ENCODE results near the gene ADGRG3. TPM values are rescaled to one million over a fixed set of nuclear protein-coding genes. Genes with fewer than 3 reads are reported as not detected.

Gene ADGRG3
- total RNA-seq, 3 donors from 2014 or later, result 0.84 to 3.4 (median 1.8) TPM

DNA sequence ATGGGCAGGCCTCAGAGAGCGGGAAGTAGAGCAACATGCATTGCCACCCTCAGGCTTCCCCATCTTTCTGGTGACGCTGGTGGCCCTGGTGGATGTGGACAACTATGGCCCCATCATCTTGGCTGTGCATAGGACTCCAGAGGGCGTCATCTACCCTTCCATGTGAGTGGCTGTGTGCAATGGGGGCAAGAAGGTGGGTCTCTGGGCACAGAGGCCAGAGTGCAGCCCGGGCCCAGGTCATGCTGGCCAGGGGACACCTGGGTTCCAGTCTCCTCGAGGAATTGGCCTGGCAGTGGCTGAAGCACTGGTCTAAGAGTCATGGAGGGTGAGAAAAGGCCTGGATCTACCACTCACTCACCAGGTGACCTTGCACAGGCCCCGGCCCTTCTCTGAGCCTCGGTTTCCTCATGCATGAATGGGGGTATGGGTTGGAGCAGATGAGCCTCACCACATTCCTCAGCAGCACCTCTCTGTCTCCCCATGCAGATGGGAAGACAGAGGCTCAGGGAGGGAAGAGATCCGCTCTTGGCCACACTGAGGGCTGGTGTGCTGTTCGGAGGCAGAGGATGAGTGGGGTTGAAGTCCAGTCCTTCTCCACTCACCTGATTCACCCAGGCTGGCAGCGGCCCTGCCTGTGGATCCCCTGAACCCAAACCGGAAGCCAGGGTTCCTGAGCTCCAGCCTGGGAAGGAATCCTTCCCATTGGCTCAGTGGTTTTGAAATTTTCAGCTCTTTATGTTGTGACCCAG is 7.2 kb upstream of the ADGRG3 start:
- intact Hi-C loops (cut with DNase I, micrococcal nuclease), result no loop called here

DNA sequence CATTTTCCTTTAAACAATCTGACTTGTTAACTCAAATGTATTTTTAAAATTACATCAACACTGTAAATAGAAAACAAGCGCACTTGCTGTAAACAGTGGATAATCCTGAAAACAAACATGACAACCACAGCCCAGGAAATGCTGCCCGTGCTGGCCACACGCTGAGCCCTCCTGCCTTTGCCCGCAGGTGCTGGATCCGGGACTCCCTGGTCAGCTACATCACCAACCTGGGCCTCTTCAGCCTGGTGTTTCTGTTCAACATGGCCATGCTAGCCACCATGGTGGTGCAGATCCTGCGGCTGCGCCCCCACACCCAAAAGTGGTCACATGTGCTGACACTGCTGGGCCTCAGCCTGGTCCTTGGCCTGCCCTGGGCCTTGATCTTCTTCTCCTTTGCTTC is 6.6 kb upstream of the ADGRG3 start:
- ATAC-seq (no peak), DNase-seq (no peak)
- no peaks in the 10 kb centered on the region for H3K36me3 ChIP-seq (ENCODE audit: low read depth)
- H3K4me1 ChIP-seq (ENCODE audit: low read depth), result no peaks in the 10 kb centered on the region
- TF ChIP-seq, protein P1, sequence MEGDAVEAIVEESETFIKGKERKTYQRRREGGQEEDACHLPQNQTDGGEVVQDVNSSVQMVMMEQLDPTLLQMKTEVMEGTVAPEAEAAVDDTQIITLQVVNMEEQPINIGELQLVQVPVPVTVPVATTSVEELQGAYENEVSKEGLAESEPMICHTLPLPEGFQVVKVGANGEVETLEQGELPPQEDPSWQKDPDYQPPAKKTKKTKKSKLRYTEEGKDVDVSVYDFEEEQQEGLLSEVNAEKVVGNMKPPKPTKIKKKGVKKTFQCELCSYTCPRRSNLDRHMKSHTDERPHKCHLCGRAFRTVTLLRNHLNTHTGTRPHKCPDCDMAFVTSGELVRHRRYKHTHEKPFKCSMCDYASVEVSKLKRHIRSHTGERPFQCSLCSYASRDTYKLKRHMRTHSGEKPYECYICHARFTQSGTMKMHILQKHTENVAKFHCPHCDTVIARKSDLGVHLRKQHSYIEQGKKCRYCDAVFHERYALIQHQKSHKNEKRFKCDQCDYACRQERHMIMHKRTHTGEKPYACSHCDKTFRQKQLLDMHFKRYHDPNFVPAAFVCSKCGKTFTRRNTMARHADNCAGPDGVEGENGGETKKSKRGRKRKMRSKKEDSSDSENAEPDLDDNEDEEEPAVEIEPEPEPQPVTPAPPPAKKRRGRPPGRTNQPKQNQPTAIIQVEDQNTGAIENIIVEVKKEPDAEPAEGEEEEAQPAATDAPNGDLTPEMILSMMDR (IDR thresholded peaks at IDR 0.05), result no peak
- H3K4me3 ChIP-seq, result no peak overlapping the region
- intact Hi-C loops (cut with DNase I, micrococcal nuclease), result no loop called here
- no peaks in the 10 kb centered on the region for H3K9me3 ChIP-seq

More for the DNA sequence above, 7.2 kb upstream of the ADGRG3 start:
- Histone ChIP-seq H3K4me3 (no peak overlapping the region), H3K4me1 (ENCODE audit: low read depth) (no peaks in the 10 kb centered on the region), H3K9me3 (no peaks in the 10 kb centered on the region), H3K36me3 (ENCODE audit: low read depth) (no peaks in the 10 kb centered on the region)
- DNase-seq (no peak), ATAC-seq (no peak)
- TF ChIP-seq, protein P1 (IDR thresholded peaks at IDR 0.05), result no peak

DNA sequence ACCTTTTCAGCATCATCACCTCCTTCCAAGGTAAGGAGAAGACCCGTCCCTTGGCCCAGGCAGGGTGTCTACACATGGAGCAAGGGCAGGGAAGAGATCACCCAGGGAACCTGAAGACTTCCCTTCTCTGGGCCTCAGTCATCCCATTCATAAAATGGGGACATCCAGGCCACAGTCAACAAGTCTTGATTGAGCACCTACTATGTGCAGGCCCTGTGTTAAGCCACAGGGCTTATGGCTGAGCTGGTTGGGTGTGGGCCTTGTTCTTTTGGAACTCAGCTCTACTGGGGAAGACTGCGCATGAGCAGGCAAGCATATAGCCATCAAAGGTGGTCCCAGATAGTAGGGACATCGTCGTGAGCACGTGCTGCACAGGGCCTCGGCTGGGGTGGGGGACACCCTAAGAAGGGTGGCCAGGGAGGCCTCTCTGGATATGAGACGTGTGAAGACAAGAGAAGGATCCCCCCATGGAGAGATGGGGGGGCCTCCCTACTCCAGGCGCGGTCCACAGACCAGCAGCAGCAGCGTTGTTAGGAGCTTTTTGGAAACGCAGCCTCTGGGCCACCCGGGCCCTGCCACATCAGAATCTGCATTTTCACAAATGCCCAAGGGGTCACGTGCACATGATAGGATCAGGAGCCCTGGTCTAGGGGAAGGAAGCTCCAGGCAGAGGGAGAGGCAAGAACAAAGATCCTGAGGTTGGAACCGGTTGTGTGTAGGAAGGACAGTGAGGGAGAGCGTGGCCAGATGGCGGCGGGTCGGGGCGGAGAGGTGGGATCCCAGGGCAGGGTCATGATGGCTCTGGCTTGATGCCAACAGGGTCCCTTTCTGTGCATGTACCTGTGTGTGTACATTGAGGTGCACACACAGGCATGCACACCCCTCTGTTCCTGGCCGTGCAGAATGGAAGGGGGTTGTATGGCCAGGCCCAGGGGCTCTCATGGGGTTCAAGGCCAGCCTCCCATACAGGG is 5.9 kb upstream of the ADGRG3 start:
- TF ChIP-seq, protein P1 (IDR thresholded peaks at IDR 0.05), result no peak
- Histone ChIP-seq H3K4me3 (no peak overlapping the region), H3K9me3 (no peaks in the 10 kb centered on the region), H3K4me1 (ENCODE audit: low read depth) (no peaks in the 10 kb centered on the region), H3K36me3 (ENCODE audit: low read depth) (no peaks in the 10 kb centered on the region)
- DNase-seq (no peak), ATAC-seq (no peak)
- intact Hi-C loops (cut with DNase I, micrococcal nuclease), result no loop called here

DNA sequence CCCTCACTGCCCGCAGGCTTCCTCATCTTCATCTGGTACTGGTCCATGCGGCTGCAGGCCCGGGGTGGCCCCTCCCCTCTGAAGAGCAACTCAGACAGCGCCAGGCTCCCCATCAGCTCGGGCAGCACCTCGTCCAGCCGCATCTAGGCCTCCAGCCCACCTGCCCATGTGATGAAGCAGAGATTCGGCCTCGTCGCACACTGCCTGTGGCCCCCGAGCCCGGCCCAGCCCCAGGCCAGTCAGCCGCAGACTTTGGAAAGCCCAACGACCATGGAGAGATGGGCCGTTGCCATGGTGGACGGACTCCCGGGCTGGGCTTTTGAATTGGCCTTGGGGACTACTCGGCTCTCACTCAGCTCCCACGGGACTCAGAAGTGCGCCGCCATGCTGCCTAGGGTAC is 4.7 kb upstream of the ADGRG3 start:
- Histone ChIP-seq H3K36me3 (ENCODE audit: low read depth) (no peaks in the 10 kb centered on the region), H3K9me3 (no peaks in the 10 kb centered on the region), H3K4me1 (ENCODE audit: low read depth) (no peaks in the 10 kb centered on the region), H3K4me3 (no peak overlapping the region)
- ATAC-seq, result no peak
- no peak for DNase-seq
- intact Hi-C loops (cut with DNase I, micrococcal nuclease), result no loop called here
- TF ChIP-seq, protein P1 (IDR thresholded peaks at IDR 0.05), result no peak

DNA sequence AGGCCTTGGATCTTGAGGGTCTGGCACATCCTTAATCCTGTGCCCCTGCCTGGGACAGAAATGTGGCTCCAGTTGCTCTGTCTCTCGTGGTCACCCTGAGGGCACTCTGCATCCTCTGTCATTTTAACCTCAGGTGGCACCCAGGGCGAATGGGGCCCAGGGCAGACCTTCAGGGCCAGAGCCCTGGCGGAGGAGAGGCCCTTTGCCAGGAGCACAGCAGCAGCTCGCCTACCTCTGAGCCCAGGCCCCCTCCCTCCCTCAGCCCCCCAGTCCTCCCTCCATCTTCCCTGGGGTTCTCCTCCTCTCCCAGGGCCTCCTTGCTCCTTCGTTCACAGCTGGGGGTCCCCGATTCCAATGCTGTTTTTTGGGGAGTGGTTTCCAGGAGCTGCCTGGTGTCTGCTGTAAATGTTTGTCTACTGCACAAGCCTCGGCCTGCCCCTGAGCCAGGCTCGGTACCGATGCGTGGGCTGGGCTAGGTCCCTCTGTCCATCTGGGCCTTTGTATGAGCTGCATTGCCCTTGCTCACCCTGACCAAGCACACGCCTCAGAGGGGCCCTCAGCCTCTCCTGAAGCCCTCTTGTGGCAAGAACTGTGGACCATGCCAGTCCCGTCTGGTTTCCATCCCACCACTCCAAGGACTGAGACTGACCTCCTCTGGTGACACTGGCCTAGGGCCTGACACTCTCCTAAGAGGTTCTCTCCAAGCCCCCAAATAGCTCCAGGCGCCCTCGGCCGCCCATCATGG is 4.0 kb upstream of the ADGRG3 start:
- intact Hi-C loops (cut with DNase I, micrococcal nuclease), result no loop called here
- DNase-seq (no peak), ATAC-seq (no peak)
- TF ChIP-seq, protein P1 (IDR thresholded peaks at IDR 0.05), result no peak
- Histone ChIP-seq H3K4me1 (ENCODE audit: low read depth) (no peaks in the 10 kb centered on the region), H3K4me3 (no peak overlapping the region), H3K9me3 (no peaks in the 10 kb centered on the region), H3K36me3 (ENCODE audit: low read depth) (no peaks in the 10 kb centered on the region)
